Measurements from ENCODE around the gene ISYNA1.
A peak's percentile ranks its signal among the peaks of the same experiment; 100 is the strongest.

ISYNA1 gene

DNA sequence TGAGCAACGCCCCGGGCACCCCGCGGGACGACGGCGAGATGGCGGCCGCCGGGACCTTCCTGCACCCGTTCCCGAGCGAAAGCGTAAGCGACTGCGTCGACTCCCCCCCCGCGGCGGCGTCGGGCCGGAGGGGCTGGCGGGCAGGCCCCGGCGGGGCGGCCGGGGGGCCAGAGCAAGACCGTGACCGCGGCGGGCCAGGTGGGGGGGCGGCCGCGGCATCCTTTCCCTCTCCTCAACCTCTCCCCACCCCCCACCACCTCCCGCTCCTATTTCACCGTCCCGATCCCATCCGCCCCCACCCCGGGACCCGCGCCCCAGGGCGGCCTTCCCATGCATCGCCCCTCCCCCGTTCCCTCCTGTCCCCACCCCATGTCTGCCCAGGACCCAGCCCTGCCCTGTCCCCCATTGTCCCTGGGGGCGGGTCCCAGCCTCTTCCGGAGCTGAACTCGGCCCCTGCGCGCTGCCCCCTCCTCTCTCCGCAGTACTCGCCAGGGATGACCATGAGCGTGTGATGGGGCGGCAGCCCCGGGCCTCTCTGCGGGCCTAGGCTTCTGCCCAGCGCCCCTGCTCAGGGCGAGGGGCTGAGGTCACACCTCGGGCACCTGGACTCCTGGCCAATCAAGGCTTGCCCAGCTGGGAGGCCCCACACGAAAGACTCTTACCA is 4.1 kb downstream of the ISYNA1 start:
- Histone ChIP-seq H3K36me3 (ENCODE audit: insufficient read depth, low read depth, low read length) (peaks cover 19% of the 10 kb centered on the region), H3K9me3 (ENCODE audit: insufficient read depth, low read depth, low read length) (no peaks in the 10 kb centered on the region), H3K4me3 (ENCODE audit: low read length) (peak overlapping the region; percentile 52), H3K27ac (ENCODE audit: low read length) (no peak overlapping the region), H3K4me1 (ENCODE audit: insufficient read depth, low read length) (peaks cover 4% of the 10 kb centered on the region; the same call in 1 of the 2 replicates), H3K9ac (ENCODE audit: low read depth, low read length) (peak overlapping the region; percentile 48; the same call in 1 of the 2 replicates), H3K27me3 (ENCODE audit: insufficient read depth, low read length) (no peaks in the 10 kb centered on the region; the same call in 1 of the 2 replicates)

DNA sequence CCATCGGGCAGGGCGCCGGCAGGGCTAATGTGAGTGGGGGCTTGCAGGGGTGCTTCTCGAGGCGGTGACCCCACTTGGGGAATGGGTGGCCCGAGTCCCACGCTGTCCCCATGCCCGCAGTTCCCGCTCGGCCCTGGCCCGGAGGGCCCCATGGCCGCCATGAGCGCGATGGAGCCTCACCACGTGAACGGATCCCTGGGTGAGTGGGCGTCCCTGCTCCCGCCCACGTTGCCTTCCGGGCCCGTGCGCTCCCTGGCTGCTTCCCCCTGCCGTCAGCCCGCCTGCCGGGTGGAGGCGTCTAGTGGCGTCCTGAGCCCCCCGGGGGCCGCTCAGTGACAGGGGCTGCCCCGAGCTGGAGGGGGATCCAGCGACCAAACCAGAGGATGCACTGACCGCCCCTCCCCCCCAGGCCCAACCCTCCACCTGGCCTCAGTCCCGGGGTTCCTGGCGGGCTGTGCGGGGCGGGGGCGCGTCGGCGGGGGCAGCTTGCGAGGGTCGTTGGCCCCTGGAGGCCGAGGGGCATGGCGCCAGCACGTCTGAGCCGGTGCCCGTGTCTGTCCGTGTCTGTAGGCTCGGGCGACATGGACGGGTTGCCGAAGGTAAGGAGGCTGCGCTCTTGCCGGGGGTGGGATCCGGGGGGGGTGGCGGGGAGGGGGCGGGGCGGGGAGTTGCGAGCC is 4.8 kb downstream of the ISYNA1 start:
- peak overlapping the region; percentile 60 for H3K4me3 ChIP-seq (ENCODE audit: low read length)
- H3K9me3 ChIP-seq (ENCODE audit: insufficient read depth, low read depth, low read length): no peaks in the 10 kb centered on the region
- peak overlapping the region; percentile 64; the same call in 1 of the 2 replicates for H3K9ac ChIP-seq (ENCODE audit: low read depth, low read length)
- peaks cover 4% of the 10 kb centered on the region; the same call in 1 of the 2 replicates for H3K4me1 ChIP-seq (ENCODE audit: insufficient read depth, low read length)
- no peaks in the 10 kb centered on the region; the same call in 1 of the 2 replicates for H3K27me3 ChIP-seq (ENCODE audit: insufficient read depth, low read length)
- H3K36me3 ChIP-seq (ENCODE audit: insufficient read depth, low read depth, low read length): peaks cover 19% of the 10 kb centered on the region
- no peak overlapping the region for H3K27ac ChIP-seq (ENCODE audit: low read length)

DNA sequence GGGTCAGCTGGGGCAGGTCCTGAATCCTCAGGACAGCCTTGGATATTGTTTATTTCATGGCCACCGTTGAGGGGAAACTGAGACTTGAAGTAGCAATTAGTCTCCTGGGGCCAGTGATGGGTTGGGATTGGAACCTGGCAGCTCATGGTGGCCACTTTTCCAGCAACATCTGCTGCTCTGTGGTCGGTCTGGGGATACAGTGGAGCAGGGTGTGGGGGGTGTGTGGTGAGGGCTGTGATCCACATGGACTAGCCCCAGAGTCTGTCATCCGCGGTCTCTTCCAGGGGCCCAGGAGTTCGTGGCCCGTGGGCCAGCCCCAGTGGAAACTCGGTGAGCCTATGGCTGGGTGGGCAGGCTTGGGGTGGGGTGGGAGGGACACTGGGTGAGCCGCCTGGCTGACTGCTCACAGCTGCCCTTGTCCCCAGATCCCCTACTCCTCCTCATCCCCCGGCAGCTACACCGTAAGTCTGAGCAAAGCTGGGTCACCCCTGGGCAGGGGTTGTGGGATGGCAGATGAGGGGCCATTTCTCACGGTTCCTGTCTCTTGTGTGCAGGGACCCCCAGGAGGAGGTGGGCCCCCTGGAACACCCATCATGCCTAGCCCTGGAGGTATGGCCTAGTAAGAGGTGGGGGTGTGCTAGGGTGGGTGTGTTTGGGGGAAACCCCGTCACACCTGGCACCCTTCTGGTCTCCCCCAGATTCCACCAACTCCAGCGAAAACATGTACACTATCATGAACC is 5.5 kb downstream of the ISYNA1 start:
- peaks cover 19% of the 10 kb centered on the region for H3K36me3 ChIP-seq (ENCODE audit: insufficient read depth, low read depth, low read length)
- no peaks in the 10 kb centered on the region; the same call in 1 of the 2 replicates for H3K27me3 ChIP-seq (ENCODE audit: insufficient read depth, low read length)
- peak overlapping the region; percentile 64; the same call in 1 of the 2 replicates for H3K9ac ChIP-seq (ENCODE audit: low read depth, low read length)
- H3K4me1 ChIP-seq (ENCODE audit: insufficient read depth, low read length): peaks cover 4% of the 10 kb centered on the region; the same call in 1 of the 2 replicates
- H3K27ac ChIP-seq (ENCODE audit: low read length): no peak overlapping the region
- peak overlapping the region; percentile 60 for H3K4me3 ChIP-seq (ENCODE audit: low read length)
- H3K9me3 ChIP-seq (ENCODE audit: insufficient read depth, low read depth, low read length): no peaks in the 10 kb centered on the region

DNA sequence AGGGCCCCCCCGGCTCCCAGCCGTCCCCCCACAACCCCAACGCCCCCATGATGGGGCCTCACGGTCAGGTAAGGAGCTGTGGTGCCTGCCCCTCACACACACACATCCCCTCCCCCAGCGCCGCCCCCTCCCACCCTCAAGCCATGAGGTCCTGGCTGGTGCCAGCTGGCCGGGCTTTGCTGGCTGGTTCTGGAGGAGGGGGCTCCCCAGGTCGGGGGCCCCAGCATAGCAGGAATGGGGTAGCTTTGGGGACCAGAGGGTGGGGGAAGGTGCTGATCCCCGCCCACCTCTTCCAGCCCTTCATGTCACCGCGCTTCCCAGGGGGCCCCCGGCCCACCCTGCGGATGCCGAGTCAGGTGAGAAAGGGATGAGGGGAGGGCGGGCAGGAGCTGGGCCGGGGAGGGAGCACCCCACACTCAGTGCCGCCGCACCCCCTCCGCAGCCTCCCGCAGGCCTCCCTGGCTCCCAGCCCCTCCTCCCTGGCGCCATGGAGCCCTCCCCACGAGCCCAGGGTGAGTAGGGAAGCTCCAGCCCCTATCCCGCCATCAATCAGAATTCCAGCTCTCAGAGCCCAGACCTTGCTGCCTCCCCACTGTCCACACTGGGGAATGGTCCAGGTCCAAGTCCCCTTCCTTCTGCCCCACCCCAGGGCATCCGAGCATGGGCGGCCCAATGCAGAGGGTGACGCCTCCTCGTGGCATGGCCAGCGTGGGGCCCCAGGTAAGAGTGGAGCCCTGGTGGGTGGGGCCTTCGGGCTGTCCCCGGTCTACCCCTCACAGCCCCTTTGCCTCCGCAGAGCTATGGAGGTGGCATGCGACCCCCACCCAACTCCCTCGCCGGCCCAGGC is 6.4 kb downstream of the ISYNA1 start:
- H3K27ac ChIP-seq (ENCODE audit: low read length): no peak overlapping the region
- no peak overlapping the region for H3K9ac ChIP-seq (ENCODE audit: low read depth, low read length)
- no peaks in the 10 kb centered on the region; the same call in 1 of the 2 replicates for H3K27me3 ChIP-seq (ENCODE audit: insufficient read depth, low read length)
- no peak overlapping the region for H3K4me3 ChIP-seq (ENCODE audit: low read length)
- no peaks in the 10 kb centered on the region for H3K9me3 ChIP-seq (ENCODE audit: insufficient read depth, low read depth, low read length)
- peaks cover 4% of the 10 kb centered on the region; the same call in 1 of the 2 replicates for H3K4me1 ChIP-seq (ENCODE audit: insufficient read depth, low read length)
- H3K36me3 ChIP-seq (ENCODE audit: insufficient read depth, low read depth, low read length): peaks cover 19% of the 10 kb centered on the region

GRCh38 chr19:18430417-18431144 is 7.4 kb downstream of the ISYNA1 start:
- peaks cover 4% of the 10 kb centered on the region; the same call in 1 of the 2 replicates for H3K4me1 ChIP-seq (ENCODE audit: insufficient read depth, low read length)
- no peaks in the 10 kb centered on the region for H3K9me3 ChIP-seq (ENCODE audit: insufficient read depth, low read depth, low read length)
- H3K4me3 ChIP-seq (ENCODE audit: low read length): no peak overlapping the region
- peaks cover 10% of the 10 kb centered on the region for H3K36me3 ChIP-seq (ENCODE audit: insufficient read depth, low read depth, low read length)
- no peaks in the 10 kb centered on the region; the same call in 1 of the 2 replicates for H3K27me3 ChIP-seq (ENCODE audit: insufficient read depth, low read length)
- no peak overlapping the region for H3K27ac ChIP-seq (ENCODE audit: low read length)
- H3K9ac ChIP-seq (ENCODE audit: low read depth, low read length): no peak overlapping the region

- H3K4me1 ChIP-seq (ENCODE audit: insufficient read depth, low read length): peaks cover 4% of the 10 kb centered on the region; the same call in 1 of the 2 replicates
- H3K4me3 ChIP-seq (ENCODE audit: low read length): peak overlapping the region; percentile 61; the same call in 1 of the 2 replicates
- H3K9ac ChIP-seq (ENCODE audit: low read depth, low read length): peak overlapping the region; percentile 37; the same call in 1 of the 2 replicates
- H3K36me3 ChIP-seq (ENCODE audit: insufficient read depth, low read depth, low read length): peaks cover 5% of the 10 kb centered on the region; the same call in 1 of the 2 replicates
- H3K9me3 ChIP-seq (ENCODE audit: insufficient read depth, low read depth, low read length): no peaks in the 10 kb centered on the region
- H3K27ac ChIP-seq (ENCODE audit: low read length): no peak overlapping the region
- H3K27me3 ChIP-seq (ENCODE audit: insufficient read depth, low read length): no peaks in the 10 kb centered on the region; the same call in 1 of the 2 replicates
Observed at GRCh38 chr19:18429717-18430416, 8.1 kb downstream of the ISYNA1 start.

GRCh38 chr19:18428787-18429674 is 8.9 kb downstream of the ISYNA1 start:
- no peak overlapping the region for H3K27ac ChIP-seq (ENCODE audit: low read length)
- peak overlapping the region; percentile 37; the same call in 1 of the 2 replicates for H3K9ac ChIP-seq (ENCODE audit: low read depth, low read length)
- peak overlapping the region; percentile 61; the same call in 1 of the 2 replicates for H3K4me3 ChIP-seq (ENCODE audit: low read length)
- H3K27me3 ChIP-seq (ENCODE audit: insufficient read depth, low read length): no peaks in the 10 kb centered on the region; the same call in 1 of the 2 replicates
- H3K36me3 ChIP-seq (ENCODE audit: insufficient read depth, low read depth, low read length): no peaks in the 10 kb centered on the region
- no peaks in the 10 kb centered on the region for H3K9me3 ChIP-seq (ENCODE audit: insufficient read depth, low read depth, low read length)
- peaks cover 5% of the 10 kb centered on the region; the same call in 1 of the 2 replicates for H3K4me1 ChIP-seq (ENCODE audit: insufficient read depth, low read length)

GRCh38 chr19:18428173-18428786 is 9.7 kb downstream of the ISYNA1 start:
- H3K27ac ChIP-seq (ENCODE audit: low read length): no peak overlapping the region

DNA sequence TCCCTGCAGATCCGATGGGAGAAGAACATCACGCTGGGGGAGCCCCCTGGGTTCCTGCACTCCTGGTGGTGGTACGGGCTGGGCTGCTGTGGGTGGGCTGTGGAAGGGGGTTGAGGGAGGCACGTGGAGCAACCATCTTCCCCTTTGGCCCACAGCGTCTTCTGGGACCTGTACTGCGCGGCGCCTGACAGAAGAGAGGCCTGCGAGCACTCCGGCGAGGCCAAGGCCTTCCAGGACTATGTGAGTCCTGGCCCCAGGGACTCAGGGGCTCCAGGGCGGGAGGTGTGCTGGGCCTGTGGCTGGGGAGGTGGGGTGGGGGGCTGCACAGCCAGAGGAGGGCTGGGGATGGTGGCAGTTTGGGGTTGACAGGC is 10.2 kb downstream of the ISYNA1 start:
- Histone ChIP-seq H3K4me3 (ENCODE audit: low read length) (no peak overlapping the region), H3K4me1 (ENCODE audit: insufficient read depth, low read length) (peaks cover 8% of the 10 kb centered on the region; the same call in 1 of the 2 replicates), H3K36me3 (ENCODE audit: insufficient read depth, low read depth, low read length) (no peaks in the 10 kb centered on the region), H3K9me3 (ENCODE audit: insufficient read depth, low read depth, low read length) (no peaks in the 10 kb centered on the region), H3K27ac (ENCODE audit: low read length) (no peak overlapping the region), H3K9ac (ENCODE audit: low read depth, low read length) (no peak overlapping the region), H3K27me3 (ENCODE audit: insufficient read depth, low read length) (no peaks in the 10 kb centered on the region; the same call in 1 of the 2 replicates)

More at GRCh38 chr19:18428173-18428786, 9.7 kb downstream of the ISYNA1 start:
- H3K9me3 ChIP-seq (ENCODE audit: insufficient read depth, low read depth, low read length): no peaks in the 10 kb centered on the region
- H3K9ac ChIP-seq (ENCODE audit: low read depth, low read length): no peak overlapping the region
- H3K36me3 ChIP-seq (ENCODE audit: insufficient read depth, low read depth, low read length): no peaks in the 10 kb centered on the region
- peaks cover 10% of the 10 kb centered on the region; the same call in 1 of the 2 replicates for H3K4me1 ChIP-seq (ENCODE audit: insufficient read depth, low read length)
- no peaks in the 10 kb centered on the region; the same call in 1 of the 2 replicates for H3K27me3 ChIP-seq (ENCODE audit: insufficient read depth, low read length)
- peak overlapping the region; percentile 61; the same call in 1 of the 2 replicates for H3K4me3 ChIP-seq (ENCODE audit: low read length)
